HepG2 (cell line): ENCODE data around the gene DNTTIP2. TPM values are rescaled to one million over a fixed set of nuclear protein-coding genes. Genes with fewer than 3 reads are reported as not detected.

Experiments
- ATAC-seq: fragments of 200-7000 bp; cut with Tn5 transposase; 3 replicates; pipeline ENCODE4 v1.9.1; 2020; ENCODE audit warnings: mild to moderate bottlenecking, moderate library complexity
- BruUV-seq: library from RNA; stranded (reverse); fragments of 400-500 nt; replicated peaks from 2 replicates; lab custom pipeline; 2021; lab: Mats Ljungman, UMichigan
- CTCF ChIA-PET: fragments of 300-600 bp; formaldehyde crosslinking; extraction: SDS; loops from one replicate; lab custom pipeline; 2021; ENCODE audit warnings: low total read pairs, inconsistent platforms, low intra/inter-chr PET ratio; lab: Yijun Ruan, JAX
- POLR2A ChIA-PET: fragments of 350-600 bp; sonication (Branson Sonifier 250); formaldehyde crosslinking; loops from one replicate; lab custom pipeline; 2020; ENCODE audit warnings: antibody characterized with exemption, inconsistent platforms; lab: Yijun Ruan, JAX
- DNase-seq: peaks from one replicate; pipeline ENCODE4 v3.0.0-alpha.2; 2015; ENCODE audit warnings: low spot score
- FAIRE-seq: peaks from 3 replicates; lab custom pipeline; 2011; peaks lifted over from hg19 to GRCh38; lab: Jason Lieb, UNC
- H2AFZ ChIP-seq: one replicate; pipeline ENCODE4 v1.6.1; 2011; ENCODE audit warnings: low read length, inconsistent platforms
- H3K27ac ChIP-seq: fragments of 300-600 bp; 3 replicates; pipeline ENCODE4 v1.8.0; 2011; ENCODE audit warnings: mixed run types, mild to moderate bottlenecking, mixed read lengths, low read length, inconsistent platforms; ENCODE audit not compliant: insufficient read depth; ENCODE audit errors: extremely low read length
- H3K27me3 ChIP-seq, 2 experiments: fragments of 200-600 bp in 1 of 2; 2 replicates in 1 of 2; 3 replicates in 1 of 2; pipeline versions ENCODE4 v1.6.0 to v1.8.0; 2011; ENCODE audit warnings: low read length in 2 of 2, mild to moderate bottlenecking in 2 of 2, moderate library complexity in 2 of 2, inconsistent platforms in 1 of 2; ENCODE audit not compliant: insufficient read depth in 2 of 2, control insufficient read depth in 1 of 2
- H3K36me3 ChIP-seq, 2 experiments: fragments of 200-600 bp in 1 of 2; replicated peaks in 1 of 2; 2 replicates in 1 of 2; 3 replicates in 1 of 2; pipeline versions ENCODE4 v1.5.1 to v1.8.0; 2011; ENCODE audit warnings: low read length in 2 of 2, inconsistent platforms in 1 of 2; ENCODE audit not compliant: insufficient read depth in 2 of 2, control insufficient read depth in 1 of 2
- H3K4me1 ChIP-seq: 2 replicates; pipeline ENCODE4 v1.5.1; 2012; ENCODE audit warnings: low read length, inconsistent platforms; ENCODE audit not compliant: insufficient read depth
- H3K4me2 ChIP-seq: 2 replicates; pipeline ENCODE4 v1.6.0; 2011; ENCODE audit warnings: low read depth, low read length, inconsistent platforms
- H3K4me3 ChIP-seq, 3 experiments: fragments of 200-600 bp in 1 of 3; sonication (generic), shearing (Covaris generic) in 1 of 3; replicated peaks in 1 of 3; 2 replicates each; pipeline ENCODE4 v1.5.1; 2011 to 2016; ENCODE audit warnings: low read length in 3 of 3, inconsistent platforms in 2 of 3, low read depth in 2 of 3, mild to moderate bottlenecking in 2 of 3, control low read depth in 1 of 3, mixed read lengths in 1 of 3; ENCODE audit not compliant: insufficient read depth in 1 of 3
- H3K79me2 ChIP-seq: one replicate; pipeline ENCODE4 v1.6.1; 2011; ENCODE audit warnings: low read length, inconsistent platforms; ENCODE audit not compliant: insufficient read depth
- H3K9ac ChIP-seq: 2 replicates; pipeline ENCODE4 v1.6.0; 2011; ENCODE audit warnings: mild to moderate bottlenecking, low read depth, low read length, inconsistent platforms; ENCODE audit not compliant: insufficient read depth
- H3K9me3 ChIP-seq: 2 replicates; pipeline ENCODE4 v1.5.1; 2012; ENCODE audit warnings: mild to moderate bottlenecking, low read length
- H4K20me1 ChIP-seq: 2 replicates; pipeline ENCODE4 v1.6.0; 2011; ENCODE audit warnings: inconsistent platforms, mild to moderate bottlenecking, low read length, moderate library complexity; ENCODE audit not compliant: insufficient read depth
- KLF12 ChIP-seq: sonication (generic); formaldehyde crosslinking; IDR thresholded peaks from 2 replicates; pipeline ENCODE4 v1.4.0; 2020; ENCODE audit warnings: missing genetic modification reagents, borderline replicate concordance
- MAFK ChIP-seq, 2 experiments: IDR thresholded peaks in 1 of 2; conservative IDR thresholded peaks in 1 of 2; 2 replicates each; pipeline ENCODE4 v1.6.1; 2011; ENCODE audit warnings: improper control_type of control experiment in 2 of 2, low read length in 2 of 2
- NAIF1 ChIP-seq: sonication (generic); formaldehyde crosslinking; IDR thresholded peaks from 2 replicates; pipeline ENCODE4 v1.5.0; 2020; ENCODE audit warnings: mild to moderate bottlenecking, missing genetic modification reagents, borderline replicate concordance
- PBX3 ChIP-seq: sonication (generic); formaldehyde crosslinking; IDR thresholded peaks from 2 replicates; pipeline ENCODE4 v1.8.1; 2023; ENCODE audit warnings: missing genetic modification reagents, inconsistent platforms, borderline replicate concordance
- TBX3 ChIP-seq: fragments of 450-650 bp; IDR thresholded peaks from 2 replicates; pipeline ENCODE4 v1.6.1; 2017; ENCODE audit warnings: antibody characterized with exemption, mild to moderate bottlenecking, inconsistent platforms, borderline replicate concordance
- ZNF512B ChIP-seq: sonication (generic); formaldehyde crosslinking; IDR thresholded peaks from 2 replicates; pipeline ENCODE4 v1.5.1; 2020; ENCODE audit warnings: missing genetic modification reagents, mild to moderate bottlenecking, borderline replicate concordance
- ZNF768 ChIP-seq: sonication (generic); formaldehyde crosslinking; IDR thresholded peaks from 2 replicates; pipeline ENCODE4 v1.4.0; 2020; ENCODE audit warnings: missing genetic modification reagents
- WGBS: methylation state at CpG from one replicate; pipeline ENCODE4 v1.1.6; 2017; ENCODE audit warnings: low lambda C conversion rate; 5-methylcytosine and 5-hydroxymethylcytosine counted together
- in situ Hi-C: cut with HindIII; loops from 2 replicates; pipeline ENCODE4 v1.10.0; 2017; ENCODE audit warnings: low pct_unique_long_range_greater_than_20kb; ENCODE audit not compliant: extremely low pct_ligation_motif_present
- intact Hi-C: fragments of 100-400 bp; cut with micrococcal nuclease; formaldehyde crosslinking; loops from one replicate; pipeline ENCODE4 v1.10.0; 2022; ENCODE audit not compliant: unreplicated experiment
- polyA plus RNA-seq, 8 experiments: library from polyadenylated mRNA; depleted of rRNA in 3 of 8; stranded (reverse) in 7 of 8; unstranded in 1 of 8; fragments of >200 nt; fragmentation: Illumina TruSeq in 4 of 8; extraction: Trizol in 4 of 8; gene quantifications; 2 replicates each; pipeline versions ENCODE4 v1.2.1 to v1.2.3, GENCODE V29; 2011 to 2016; ENCODE audit warnings: low read depth in 4 of 8, missing spikeins in 1 of 8, mixed read lengths in 1 of 8; ENCODE audit not compliant: insufficient read depth in 1 of 8
- total RNA-seq, 5 experiments: library from RNA; depleted of rRNA; stranded (reverse); fragments of >200 nt; fragmentation: Illumina TruSeq; extraction: Trizol; gene quantifications; 2 replicates each; pipeline ENCODE4 v1.2.3, GENCODE V29; 2016; ENCODE audit warnings: low read depth in 1 of 5

The DNTTIP2 gene
- total and polyA plus RNA-seq, 2 of the 13 experiments (the other 11 are each of a cell fraction or from before 2014, with no cell fraction given): 11.4 to 63.3 TPM

- Histone ChIP-seq H3K4me2 (no peak overlapping the region), H2AFZ (no peak overlapping the region), H4K20me1 (no peaks in the 10 kb centered on the region), H3K9ac (no peak overlapping the region), H3K36me3 (no peaks in the 10 kb centered on the region), H3K4me3 (no peak overlapping the region), H3K4me1 (peaks cover 21% of the 10 kb centered on the region), H3K27me3 (no peaks in the 10 kb centered on the region), H3K79me2 (no peaks in the 10 kb centered on the region), H3K27ac (no peak overlapping the region), H3K9me3 (no peaks in the 10 kb centered on the region)
- BruUV-seq: no TSS peak
- no peak for DNase-seq
- POLR2A ChIA-PET: interaction anchor here (1.4 to 2.3 kb wide), 2 partner anchors 28 to 200 kb away, joined by 4 to 8 read pairs; no protein-coding TSS in a partner anchor
- TF ChIP-seq ZNF512B (CRISPR knock-in tag) (no peak), KLF12 (CRISPR knock-in tag) (no peak), NAIF1 (no peak), PBX3 (CRISPR knock-in tag) (no peak), TBX3 (no peak), ZNF768 (CRISPR knock-in tag) (no peak), MAFK (conservative IDR thresholded peaks at IDR 0.05 in 1 of 2, IDR thresholded peaks at IDR 0.05 in 1 of 2; ENCODE audit: low read length in 2 of 2) (peak in 1 of 2 experiments; percentile 29; a peak in 1 of 4 replicates)
- no peak for FAIRE-seq
- intact Hi-C loops: no loop called here
- in situ Hi-C loops: no loop called here
- no peak for ATAC-seq
- CTCF ChIA-PET: interaction anchor here (7.1 kb wide), 1 partner anchor 188 kb away, joined by 89 read pairs; no protein-coding TSS in a partner anchor
- WGBS: 94% methylated on average over 12 of the region's 12 CpGs
Observed at GRCh38 chr1:93817819-93818569, 61.0 kb downstream of the DNTTIP2 start.
